GM13976 (cell line): ENCODE measurements around the gene UMAD1.

Source experiments
- DNase-seq: peaks from one replicate; pipeline ENCODE4 v3.0.0; 2012; ENCODE audit warnings: low spot score
- CTCF ChIP-seq: IDR thresholded peaks from 2 replicates; pipeline ENCODE4 v1.5.1; 2012; ENCODE audit warnings: borderline replicate concordance, mild to moderate bottlenecking; ENCODE audit not compliant: insufficient read depth; ENCODE audit errors: extremely low read depth, missing control alignments, control extremely low read depth
- in situ Hi-C: fragments of 300-500 bp; cut with MboI; formaldehyde crosslinking; loops from one replicate; pipeline ENCODE4 v1.12.0; 2022; ENCODE audit warnings: low sequenced_read_pairs, mixed read lengths, inconsistent platforms; ENCODE audit not compliant: unreplicated experiment

The UMAD1 gene

GRCh38 chr7:7613210-7613609 lies 27.3 kb upstream of the UMAD1 start:
- in situ Hi-C loops: no loop called here
- TF ChIP-seq CTCF: no peak
- no peak for DNase-seq

GRCh38 chr7:7614018-7614741 lies 26.4 kb upstream of the UMAD1 start:
- DNase-seq: no peak
- no peak for TF ChIP-seq CTCF
- in situ Hi-C loops: no loop called here

GRCh38 chr7:7617550-7617949 lies 23.0 kb upstream of the UMAD1 start:
- DNase-seq: no peak
- in situ Hi-C loops: no loop called here
- no peak for TF ChIP-seq CTCF

- TF ChIP-seq CTCF: no peak
- in situ Hi-C loops: no loop called here
- DNase-seq: no peak
These were observed 22.1 kb upstream of the UMAD1 start for GRCh38 chr7:7618410-7618809.

GRCh38 chr7:7620236-7620635 lies 20.3 kb upstream of the UMAD1 start:
- no peak for DNase-seq
- in situ Hi-C loops: no loop called here
- no peak for TF ChIP-seq CTCF

GRCh38 chr7:7620644-7621210 lies 19.8 kb upstream of the UMAD1 start:
- TF ChIP-seq CTCF: no peak
- in situ Hi-C loops: no loop called here
- no peak for DNase-seq
